NCI-H526 (cell line): ENCODE measurements around the gene RHOBTB3.
A peak's percentile ranks its signal among the peaks of the same experiment; 100 is the strongest.
"Not testable (repeated sequence)": the region's sequence is repeated elsewhere in the genome, so short reads cannot be mapped to it uniquely, and the experiment has no call there.

Experiments used
- DNase-seq, 2 experiments: peaks; one replicate each; lab custom pipeline; 2025; lab: John Stamatoyannopoulos, UW

The RHOBTB3 gene

GRCh38 chr5:95821110-95822021, 90.2 kb downstream of the RHOBTB3 start:
- no peak for DNase-seq

- DNase-seq = peak; percentile 26 to 62
Observed at GRCh38 chr5:95822043-95822541, 91.0 kb downstream of the RHOBTB3 start.

GRCh38 chr5:95822542-95823181, 91.5 kb downstream of the RHOBTB3 start, which contains the start of gene GLRX:
Gene GLRX, minus strand, starts transcription at chr5:95822726. Its CDS starts 64 bp downstream, at chr5:95822662.
- DNase-seq = peak; percentile 55 to 79

GRCh38 chr5:95823218-95823737, 92.1 kb downstream of the RHOBTB3 start:
- no peak for DNase-seq

GRCh38 chr5:95823738-95824609, 92.8 kb downstream of the RHOBTB3 start:
- DNase-seq = peak in 1 of 2 experiments; percentile 19

GRCh38 chr5:95824747-95825146, 93.6 kb downstream of the RHOBTB3 start:
- DNase-seq = no peak

GRCh38 chr5:95825495-95825894, 94.4 kb downstream of the RHOBTB3 start:
- no peak for DNase-seq

GRCh38 chr5:95826949-95827891, 96.1 kb downstream of the RHOBTB3 start:
- no peak for DNase-seq

- no peak for DNase-seq
Observed at GRCh38 chr5:95827892-95828246, 96.7 kb downstream of the RHOBTB3 start.

GRCh38 chr5:95830226-95830625, 99.1 kb downstream of the RHOBTB3 start:
- DNase-seq = no peak

GRCh38 chr5:95832664-95833063, 101.5 kb downstream of the RHOBTB3 start:
- peak; percentile 57 to 62 for DNase-seq

GRCh38 chr5:95835682-95836385, 104.7 kb downstream of the RHOBTB3 start:
- no peak for DNase-seq

- no peak for DNase-seq
Observed at GRCh38 chr5:95836544-95836943, 105.4 kb downstream of the RHOBTB3 start.

- DNase-seq = not testable (repeated sequence)
Observed at GRCh38 chr5:95836971-95837370, 105.8 kb downstream of the RHOBTB3 start.

GRCh38 chr5:95837492-95837891, 106.4 kb downstream of the RHOBTB3 start:
- no peak for DNase-seq

GRCh38 chr5:95838001-95838520, 106.9 kb downstream of the RHOBTB3 start:
- no peak for DNase-seq

- DNase-seq = no peak
Observed at GRCh38 chr5:95838556-95838955, 107.4 kb downstream of the RHOBTB3 start.

GRCh38 chr5:95839658-95840057, 108.5 kb downstream of the RHOBTB3 start:
- DNase-seq = no peak

- DNase-seq = no peak
Observed at GRCh38 chr5:95840956-95841705, 110.0 kb downstream of the RHOBTB3 start.
